ENCODE data around the gene BAMBI.
A peak's percentile ranks its signal among the peaks of the same experiment; 100 is the strongest.

BAMBI gene

DNA sequence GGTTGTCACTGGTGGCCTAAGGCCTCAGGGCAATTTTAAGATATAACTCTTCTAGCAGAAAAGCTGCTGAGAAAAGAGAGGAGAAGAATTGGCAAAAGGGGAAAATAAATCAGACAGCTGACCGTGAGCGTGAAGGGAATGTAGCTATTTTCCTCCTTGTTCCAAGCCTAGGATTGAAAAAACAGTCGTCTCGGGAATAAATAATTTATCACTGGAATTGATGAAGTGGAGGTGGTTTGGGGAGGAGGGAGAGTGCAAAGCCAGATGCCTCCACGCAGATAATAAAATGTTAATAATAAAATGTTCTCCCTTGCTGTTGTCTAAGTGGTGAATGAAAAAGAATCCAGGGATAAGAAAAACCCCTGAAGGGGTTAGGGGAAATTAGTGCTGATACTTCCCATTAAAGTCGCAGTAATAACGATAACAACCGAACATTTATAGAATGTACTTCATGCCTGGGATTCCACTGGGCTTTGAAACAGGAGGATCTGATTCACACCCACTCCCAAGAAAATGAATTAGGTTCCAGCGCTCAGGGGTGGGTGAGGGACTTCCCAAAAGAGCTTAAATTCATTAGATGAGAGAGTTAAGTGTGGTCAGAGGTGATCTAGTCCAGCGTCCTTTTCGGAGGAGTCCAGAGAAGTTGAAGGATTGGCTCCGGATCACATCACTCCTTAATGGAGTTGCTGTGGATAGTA lies 27.3 kb downstream of the BAMBI start:
- TF ChIP-seq, protein P1, sequence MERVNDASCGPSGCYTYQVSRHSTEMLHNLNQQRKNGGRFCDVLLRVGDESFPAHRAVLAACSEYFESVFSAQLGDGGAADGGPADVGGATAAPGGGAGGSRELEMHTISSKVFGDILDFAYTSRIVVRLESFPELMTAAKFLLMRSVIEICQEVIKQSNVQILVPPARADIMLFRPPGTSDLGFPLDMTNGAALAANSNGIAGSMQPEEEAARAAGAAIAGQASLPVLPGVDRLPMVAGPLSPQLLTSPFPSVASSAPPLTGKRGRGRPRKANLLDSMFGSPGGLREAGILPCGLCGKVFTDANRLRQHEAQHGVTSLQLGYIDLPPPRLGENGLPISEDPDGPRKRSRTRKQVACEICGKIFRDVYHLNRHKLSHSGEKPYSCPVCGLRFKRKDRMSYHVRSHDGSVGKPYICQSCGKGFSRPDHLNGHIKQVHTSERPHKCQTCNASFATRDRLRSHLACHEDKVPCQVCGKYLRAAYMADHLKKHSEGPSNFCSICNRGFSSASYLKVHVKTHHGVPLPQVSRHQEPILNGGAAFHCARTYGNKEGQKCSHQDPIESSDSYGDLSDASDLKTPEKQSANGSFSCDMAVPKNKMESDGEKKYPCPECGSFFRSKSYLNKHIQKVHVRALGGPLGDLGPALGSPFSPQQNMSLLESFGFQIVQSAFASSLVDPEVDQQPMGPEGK (CRISPR knock-in tag; IDR thresholded peaks at IDR 0.05; ENCODE audit: borderline replicate concordance), result no peak
- TF ChIP-seq TCF4 (CRISPR knock-in tag; IDR thresholded peaks at IDR 0.05; ENCODE audit: borderline replicate concordance), result 0 out of 2 replicates have a peak, but pooled peaks have one; percentile 12

DNA sequence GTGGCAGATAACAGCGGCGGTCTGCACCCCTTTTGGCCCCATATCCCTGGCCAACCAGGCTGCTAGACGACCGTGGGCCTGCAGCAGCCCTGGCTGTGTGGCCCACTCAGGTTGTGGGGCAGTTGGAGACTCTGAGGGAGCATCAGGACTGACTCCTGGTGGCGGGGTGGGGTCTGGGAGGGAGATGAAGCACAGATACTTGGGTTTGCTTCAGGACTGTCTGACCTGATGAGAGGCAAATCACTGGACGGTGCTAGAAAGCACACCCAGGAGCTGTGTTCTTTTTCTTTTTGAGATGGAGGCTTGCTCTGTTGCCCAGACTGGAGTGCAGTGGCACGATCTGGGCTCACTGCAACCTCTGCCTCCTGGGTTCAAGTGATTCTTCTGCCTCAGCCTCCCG lies 28.2 kb downstream of the BAMBI start:
- no peak for ATAC-seq
- TF ChIP-seq ZC3H10 (CRISPR knock-in tag; IDR thresholded peaks at IDR 0.05), result no peak
- TF ChIP-seq, protein P2, sequence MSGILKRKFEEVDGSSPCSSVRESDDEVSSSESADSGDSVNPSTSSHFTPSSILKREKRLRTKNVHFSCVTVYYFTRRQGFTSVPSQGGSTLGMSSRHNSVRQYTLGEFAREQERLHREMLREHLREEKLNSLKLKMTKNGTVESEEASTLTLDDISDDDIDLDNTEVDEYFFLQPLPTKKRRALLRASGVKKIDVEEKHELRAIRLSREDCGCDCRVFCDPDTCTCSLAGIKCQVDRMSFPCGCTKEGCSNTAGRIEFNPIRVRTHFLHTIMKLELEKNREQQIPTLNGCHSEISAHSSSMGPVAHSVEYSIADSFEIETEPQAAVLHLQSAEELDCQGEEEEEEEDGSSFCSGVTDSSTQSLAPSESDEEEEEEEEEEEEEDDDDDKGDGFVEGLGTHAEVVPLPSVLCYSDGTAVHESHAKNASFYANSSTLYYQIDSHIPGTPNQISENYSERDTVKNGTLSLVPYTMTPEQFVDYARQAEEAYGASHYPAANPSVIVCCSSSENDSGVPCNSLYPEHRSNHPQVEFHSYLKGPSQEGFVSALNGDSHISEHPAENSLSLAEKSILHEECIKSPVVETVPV (CRISPR knock-in tag; IDR thresholded peaks at IDR 0.05), result no peak
- no peak for TF ChIP-seq TOX (CRISPR knock-in tag; IDR thresholded peaks at IDR 0.05; ENCODE audit: borderline replicate concordance)
- no peak for TF ChIP-seq ZFP3 (CRISPR knock-in tag; IDR thresholded peaks at IDR 0.05)
- TF ChIP-seq TCF4 (CRISPR knock-in tag; IDR thresholded peaks at IDR 0.05; ENCODE audit: borderline replicate concordance), result no peak
- no peak for TF ChIP-seq ESRRG (CRISPR knock-in tag; IDR thresholded peaks at IDR 0.05)
- TF ChIP-seq SNAI2 (CRISPR knock-in tag; IDR thresholded peaks at IDR 0.05), result no peak
- TF ChIP-seq ARNTL (CRISPR knock-in tag; IDR thresholded peaks at IDR 0.05; ENCODE audit: borderline replicate concordance, low read depth), result no peak
- no peak for TF ChIP-seq ZNF8 (CRISPR knock-in tag; IDR thresholded peaks at IDR 0.05)
- TF ChIP-seq RARB (CRISPR knock-in tag; IDR thresholded peaks at IDR 0.05), result no peak
- TF ChIP-seq ZFP30 (CRISPR knock-in tag; IDR thresholded peaks at IDR 0.05), result no peak
- TF ChIP-seq BACH2 (CRISPR knock-in tag; IDR thresholded peaks at IDR 0.05; ENCODE audit: borderline replicate concordance), result no peak
- TF ChIP-seq ZNF565 (CRISPR knock-in tag; conservative IDR thresholded peaks at IDR 0.05; ENCODE audit: low read depth), result no peak
- TF ChIP-seq, protein P1 (CRISPR knock-in tag; IDR thresholded peaks at IDR 0.05; ENCODE audit: borderline replicate concordance), result no peak
- TF ChIP-seq, protein P3, sequence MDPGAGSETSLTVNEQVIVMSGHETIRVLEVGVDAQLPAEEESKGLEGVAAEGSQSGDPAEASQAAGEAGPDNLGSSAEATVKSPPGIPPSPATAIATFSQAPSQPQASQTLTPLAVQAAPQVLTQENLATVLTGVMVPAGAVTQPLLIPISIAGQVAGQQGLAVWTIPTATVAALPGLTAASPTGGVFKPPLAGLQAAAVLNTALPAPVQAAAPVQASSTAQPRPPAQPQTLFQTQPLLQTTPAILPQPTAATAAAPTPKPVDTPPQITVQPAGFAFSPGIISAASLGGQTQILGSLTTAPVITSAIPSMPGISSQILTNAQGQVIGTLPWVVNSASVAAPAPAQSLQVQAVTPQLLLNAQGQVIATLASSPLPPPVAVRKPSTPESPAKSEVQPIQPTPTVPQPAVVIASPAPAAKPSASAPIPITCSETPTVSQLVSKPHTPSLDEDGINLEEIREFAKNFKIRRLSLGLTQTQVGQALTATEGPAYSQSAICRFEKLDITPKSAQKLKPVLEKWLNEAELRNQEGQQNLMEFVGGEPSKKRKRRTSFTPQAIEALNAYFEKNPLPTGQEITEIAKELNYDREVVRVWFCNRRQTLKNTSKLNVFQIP (CRISPR knock-in tag; IDR thresholded peaks at IDR 0.05; ENCODE audit: borderline replicate concordance, low read depth), result no peak
- no peak for TF ChIP-seq PPARA (CRISPR knock-in tag; IDR thresholded peaks at IDR 0.05; ENCODE audit: borderline replicate concordance)
- no peak for TF ChIP-seq OSR1 (CRISPR knock-in tag; IDR thresholded peaks at IDR 0.05)
- TF ChIP-seq, protein P4, sequence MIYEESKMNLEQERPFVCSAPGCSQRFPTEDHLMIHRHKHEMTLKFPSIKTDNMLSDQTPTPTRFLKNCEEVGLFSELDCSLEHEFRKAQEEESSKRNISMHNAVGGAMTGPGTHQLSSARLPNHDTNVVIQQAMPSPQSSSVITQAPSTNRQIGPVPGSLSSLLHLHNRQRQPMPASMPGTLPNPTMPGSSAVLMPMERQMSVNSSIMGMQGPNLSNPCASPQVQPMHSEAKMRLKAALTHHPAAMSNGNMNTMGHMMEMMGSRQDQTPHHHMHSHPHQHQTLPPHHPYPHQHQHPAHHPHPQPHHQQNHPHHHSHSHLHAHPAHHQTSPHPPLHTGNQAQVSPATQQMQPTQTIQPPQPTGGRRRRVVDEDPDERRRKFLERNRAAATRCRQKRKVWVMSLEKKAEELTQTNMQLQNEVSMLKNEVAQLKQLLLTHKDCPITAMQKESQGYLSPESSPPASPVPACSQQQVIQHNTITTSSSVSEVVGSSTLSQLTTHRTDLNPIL (CRISPR knock-in tag; IDR thresholded peaks at IDR 0.05; ENCODE audit: low read depth), result no peak
- TF ChIP-seq CSDC2 (CRISPR knock-in tag; IDR thresholded peaks at IDR 0.05), result no peak

More for the DNA sequence above, 27.3 kb downstream of the BAMBI start:
- no peak; the same call in 2 of the 3 replicates for ATAC-seq

DNA sequence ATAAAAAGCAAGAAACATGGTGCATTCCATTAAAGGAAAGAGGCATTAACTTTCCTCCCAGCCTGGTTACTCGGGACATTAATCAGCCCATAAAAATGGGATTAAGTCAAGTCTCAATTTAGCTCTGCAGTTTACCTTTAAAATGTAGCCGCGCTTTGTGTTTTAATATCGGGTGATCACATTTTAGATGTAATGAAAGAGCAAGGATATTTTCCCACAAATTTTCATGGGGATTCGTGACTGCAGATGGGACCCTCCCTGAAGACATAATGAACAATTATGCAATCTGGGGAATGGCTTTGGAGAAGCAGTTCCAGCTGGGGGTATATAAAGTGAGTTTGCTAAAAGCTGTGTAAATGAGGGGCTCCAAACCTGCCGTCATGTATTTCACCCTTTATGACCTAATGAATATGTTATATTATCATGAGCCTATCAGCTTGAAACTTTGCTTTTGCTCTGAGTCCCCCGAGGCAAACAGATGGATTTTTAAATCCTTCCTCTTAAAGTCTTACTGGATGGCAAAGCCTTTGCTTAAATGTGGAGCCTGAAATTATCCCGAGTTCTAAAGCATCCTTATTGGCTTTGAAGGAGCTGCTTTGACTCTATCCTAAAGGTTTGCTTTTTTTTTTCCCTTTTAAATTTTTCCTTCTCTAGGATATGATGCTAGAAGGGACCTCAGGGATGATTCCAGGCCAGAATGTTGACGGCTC lies 31.8 kb downstream of the BAMBI start:
- ATAC-seq, result no peak
- TF ChIP-seq SNAI2 (CRISPR knock-in tag; IDR thresholded peaks at IDR 0.05) (no peak), ZNF70 (CRISPR knock-in tag; IDR thresholded peaks at IDR 0.05) (no peak), ESRRG (CRISPR knock-in tag; IDR thresholded peaks at IDR 0.05) (no peak), TCF4 (CRISPR knock-in tag; IDR thresholded peaks at IDR 0.05; ENCODE audit: borderline replicate concordance) (no peak), GLIS3 (CRISPR knock-in tag; IDR thresholded peaks at IDR 0.05) (no peak), ARNTL (CRISPR knock-in tag; IDR thresholded peaks at IDR 0.05; ENCODE audit: borderline replicate concordance, low read depth) (no peak), ISL1 (CRISPR knock-in tag; IDR thresholded peaks at IDR 0.05) (no peak), ZFP30 (CRISPR knock-in tag; IDR thresholded peaks at IDR 0.05) (no peak), ZFP3 (CRISPR knock-in tag; IDR thresholded peaks at IDR 0.05) (no peak), CSDC2 (CRISPR knock-in tag; IDR thresholded peaks at IDR 0.05) (no peak), TOX (CRISPR knock-in tag; IDR thresholded peaks at IDR 0.05; ENCODE audit: borderline replicate concordance) (no peak), RARB (CRISPR knock-in tag; IDR thresholded peaks at IDR 0.05) (no peak), PPARA (CRISPR knock-in tag; IDR thresholded peaks at IDR 0.05; ENCODE audit: borderline replicate concordance) (no peak), ZC3H10 (CRISPR knock-in tag; IDR thresholded peaks at IDR 0.05) (no peak), OSR1 (CRISPR knock-in tag; IDR thresholded peaks at IDR 0.05) (no peak), ZNF8 (CRISPR knock-in tag; IDR thresholded peaks at IDR 0.05) (no peak)
- TF ChIP-seq, protein P3 (CRISPR knock-in tag; IDR thresholded peaks at IDR 0.05; ENCODE audit: borderline replicate concordance, low read depth), result no peak
